B cell (primary cell): ENCODE data around the gene SASH1. TPM values are rescaled to one million over a fixed set of nuclear protein-coding genes. Genes with fewer than 3 reads are reported as not detected.

ENCODE experiments used
- ATAC-seq: fragments of 200-7000 bp; cut with Tn5 transposase; one replicate; pipeline ENCODE4 v1.10.0; 2021; ENCODE audit warnings: low read depth, mild to moderate bottlenecking, moderate number of reproducible peaks, moderate library complexity
- CTCF ChIA-PET: fragments of 350-600 bp; sonication (Branson Sonifier 250); formaldehyde crosslinking; loops from one replicate; lab custom pipeline; 2021; ENCODE audit warnings: antibody characterized with exemption, inconsistent platforms; lab: Charles Lee
- POLR2A ChIA-PET: fragments of 350-600 bp; sonication (Branson Sonifier 250); formaldehyde crosslinking; loops from one replicate; lab custom pipeline; 2021; ENCODE audit warnings: antibody characterized with exemption; lab: Charles Lee
- DNase-seq: peaks from one replicate; pipeline ENCODE4 v3.0.0; 2013
- H2AFZ ChIP-seq: 2 replicates; pipeline ENCODE4 v1.6.1; 2012; ENCODE audit warnings: mild to moderate bottlenecking, low read depth, low read length; ENCODE audit not compliant: insufficient read depth, poor library complexity, severe bottlenecking
- H3K27ac ChIP-seq, 2 donors: 1 replicate in 1 of 2; 2 replicates in 1 of 2; pipeline ENCODE4 v1.5.1; 2012 to 2013; ENCODE audit warnings: low read length in 2 of 2, mild to moderate bottlenecking in 2 of 2, moderate library complexity in 1 of 2
- H3K27me3 ChIP-seq, 4 experiments: fragments of 200-600 bp in 1 of 4; sonication (generic) in 1 of 4; replicated peaks in 1 of 4; 1 replicate in 2 of 4; 2 replicates in 2 of 4; pipeline versions ENCODE4 v1.6.1 to v1.7.0; 2013 to 2016; ENCODE audit warnings: low read length in 3 of 4, mild to moderate bottlenecking in 2 of 4, mixed read lengths in 1 of 4, moderate library complexity in 1 of 4; ENCODE audit not compliant: insufficient read depth in 4 of 4, control insufficient read depth in 3 of 4; ENCODE audit errors: control extremely low read depth in 1 of 4
- H3K36me3 ChIP-seq, 2 experiments: replicated peaks in 1 of 2; 1 replicate in 1 of 2; 2 replicates in 1 of 2; pipeline versions ENCODE4 v1.6.1 to v1.7.1; 2013; ENCODE audit warnings: low read length in 1 of 2; ENCODE audit not compliant: insufficient read depth in 2 of 2, control insufficient read depth in 1 of 2; ENCODE audit errors: control extremely low read depth in 1 of 2, extremely low read depth in 1 of 2
- H3K4me1 ChIP-seq, 2 donors: fragments of 200-600 bp in 1 of 2; sonication (generic) in 1 of 2; 1 replicate in 1 of 2; 2 replicates in 1 of 2; pipeline versions ENCODE4 v1.5.1 to v1.6.1; 2013 to 2017; ENCODE audit warnings: low read length in 2 of 2; ENCODE audit not compliant: control insufficient read depth in 2 of 2, insufficient read depth in 2 of 2
- H3K4me2 ChIP-seq: replicated peaks from 2 replicates; pipeline ENCODE3; 2012; ENCODE audit warnings: mild to moderate bottlenecking, low read depth, low read length; ENCODE audit not compliant: poor library complexity, severe bottlenecking
- H3K4me3 ChIP-seq, 5 experiments: fragments of 200-600 bp in 1 of 5; sonication (generic) in 1 of 5; 1 replicate in 3 of 5; 2 replicates in 2 of 5; pipeline versions ENCODE4 v1.5.1 to v1.7.0; 2011 to 2016; ENCODE audit warnings: low read length in 4 of 5, mild to moderate bottlenecking in 4 of 5, low read depth in 2 of 5, control low read depth in 1 of 5, moderate library complexity in 1 of 5; ENCODE audit not compliant: insufficient read depth in 1 of 5; ENCODE audit errors: control extremely low read depth in 1 of 5, extremely low read depth in 1 of 5
- H3K79me2 ChIP-seq: fragments of 200-600 bp; sonication (generic); one replicate; pipeline ENCODE4 v1.6.0; 2016; ENCODE audit warnings: low read length; ENCODE audit not compliant: control insufficient read depth, insufficient read depth
- H3K9ac ChIP-seq: fragments of 200-600 bp; sonication (generic); 2 replicates; pipeline ENCODE4 v1.6.1; 2017; ENCODE audit warnings: mild to moderate bottlenecking, low read length, moderate library complexity
- H3K9me3 ChIP-seq, 3 donors: one replicate each; pipeline versions ENCODE4 v1.6.1 to v1.7.1; 2013; ENCODE audit warnings: low read length in 2 of 3; ENCODE audit not compliant: control insufficient read depth in 2 of 3, insufficient read depth in 1 of 3; ENCODE audit errors: control extremely low read depth in 1 of 3
- H4K20me1 ChIP-seq: 2 replicates; pipeline ENCODE4 v1.6.0; 2012; ENCODE audit warnings: mild to moderate bottlenecking, low read length; ENCODE audit not compliant: insufficient read depth, control insufficient read depth, poor library complexity, severe bottlenecking
- H3K27ac Mint-ChIP-seq: one replicate; pipeline ENCODE4 v1.8.0; 2021; ENCODE audit warnings: mixed read lengths
- H3K27me3 Mint-ChIP-seq: one replicate; pipeline ENCODE4 v1.8.0; 2021; ENCODE audit warnings: mixed read lengths
- H3K4me1 Mint-ChIP-seq: one replicate; pipeline ENCODE4 v1.8.0; 2021; ENCODE audit warnings: mixed read lengths
- H3K4me3 Mint-ChIP-seq: one replicate; pipeline ENCODE4 v1.8.0; 2021; ENCODE audit warnings: mixed read lengths
- H3K9me3 Mint-ChIP-seq: one replicate; pipeline ENCODE4 v1.8.0; 2022; ENCODE audit warnings: mixed read lengths; ENCODE audit not compliant: insufficient read depth
- CTCF ChIP-seq: fragments of 200-600 bp; IDR thresholded peaks from one replicate; pipeline ENCODE4 v1.8.0; 2022; ENCODE audit warnings: antibody characterized with exemption, mild to moderate bottlenecking
- EZH2 ChIP-seq: IDR thresholded peaks from 2 replicates; pipeline ENCODE4 v1.6.1; 2012; ENCODE audit warnings: borderline replicate concordance, low read depth, mild to moderate bottlenecking, moderate library complexity, low read length; ENCODE audit not compliant: insufficient read depth, poor library complexity, severe bottlenecking
- WGBS: methylation state at CpG from one replicate; pipeline ENCODE4 v1.1.5; 2013; ENCODE audit warnings: missing lambda C conversion rate; ENCODE audit not compliant: insufficient coverage; 5-methylcytosine and 5-hydroxymethylcytosine counted together
- intact Hi-C: fragments of 100-400 bp; cut with micrococcal nuclease; formaldehyde crosslinking; loops from one replicate; pipeline ENCODE4 v1.10.0; 2022
- polyA plus RNA-seq: library from polyadenylated mRNA; depleted of rRNA; stranded (reverse); fragments of >200 nt; gene quantifications from 2 replicates; pipeline ENCODE4 v1.2.3, GENCODE V29; 2012
- total RNA-seq, 2 donors: library from RNA; stranded (reverse); fragments of 120-200 nt in 1 of 2; gene quantifications; 1 replicate in 1 of 2; 2 replicates in 1 of 2; pipeline versions ENCODE4 v1.2.3 to v1.2.4, GENCODE V29; 2013 to 2022

SASH1 gene
- total and polyA plus RNA-seq, 2 donors (not counting 1 experiment from before 2014, with no cell fraction given), result 0.01 to 0.07 TPM

- H2AFZ ChIP-seq, result no peak overlapping the region
- no peak for DNase-seq
- peaks cover 14% of the 10 kb centered on the region for H3K4me1 Mint-ChIP-seq
- no peak overlapping the region for H3K4me3 Mint-ChIP-seq
- H3K4me3 ChIP-seq, result no peak overlapping the region
- peaks cover 15% of the 10 kb centered on the region for H3K27me3 Mint-ChIP-seq
- H3K4me1 ChIP-seq, result peaks cover 0 to 5% of the 10 kb centered on the region in 2 donors
- WGBS, result 88% methylated on average over 6 of the region's 14 CpGs
- H3K36me3 ChIP-seq, result no peaks in the 10 kb centered on the region
- TF ChIP-seq EZH2 (no peak), CTCF (no peak)
- no peak for ATAC-seq
- H3K27me3 ChIP-seq, result peaks cover 0 to 6% (median 3%) of the 10 kb centered on the region in 4 experiments
- no peaks in the 10 kb centered on the region for H4K20me1 ChIP-seq
- ChIA-PET POLR2A (no interaction called here), CTCF (no interaction called here)
- H3K9me3 ChIP-seq, result no peaks in the 10 kb centered on the region
- H3K4me2 ChIP-seq, result no peak overlapping the region
- no peak overlapping the region for H3K9ac ChIP-seq
- no peak overlapping the region for H3K27ac ChIP-seq
- no peak overlapping the region for H3K27ac Mint-ChIP-seq
- no peaks in the 10 kb centered on the region for H3K9me3 Mint-ChIP-seq
- intact Hi-C loops, result no loop called here
- no peaks in the 10 kb centered on the region for H3K79me2 ChIP-seq
Observed at GRCh38 chr6:148514091-148514845, 171.6 kb downstream of the SASH1 start.

GRCh38 chr6:148516217-148516616 is 173.6 kb downstream of the SASH1 start:
- Mint-ChIP-seq H3K27ac (no peak overlapping the region), H3K27me3 (peaks cover 10% of the 10 kb centered on the region), H3K9me3 (no peaks in the 10 kb centered on the region), H3K4me1 (peaks cover 29% of the 10 kb centered on the region), H3K4me3 (no peak overlapping the region)
- Histone ChIP-seq H3K27ac (no peak overlapping the region), H3K4me3 (no peak overlapping the region), H3K27me3 (peaks cover 0 to 3% (median 0%) of the 10 kb centered on the region in 4 experiments), H3K9ac (no peak overlapping the region), H3K4me1 (peaks cover 15 to 17% of the 10 kb centered on the region in 2 donors), H3K9me3 (peaks cover 0 to 6% (median 0%) of the 10 kb centered on the region in 3 donors), H3K36me3 (no peaks in the 10 kb centered on the region), H3K4me2 (no peak overlapping the region), H2AFZ (no peak overlapping the region), H4K20me1 (no peaks in the 10 kb centered on the region), H3K79me2 (no peaks in the 10 kb centered on the region)
- DNase-seq (no peak), ATAC-seq (no peak)
- 73% methylated on average over 3 of the region's 7 CpGs for WGBS
- TF ChIP-seq EZH2 (no peak), CTCF (no peak)
- ChIA-PET CTCF (no interaction called here), POLR2A (no interaction called here)
- intact Hi-C loops, result no loop called here
